Ovary (tissue), 3 donors: ENCODE results near the gene HAP1.

Experiments used
- CTCF ChIP-seq, 3 donors: fragments of 450-650 bp in 2 of 3; fragments of 200-600 bp in 1 of 3; IDR thresholded peaks; one replicate each; pipeline versions ENCODE4 v1.5.1 to v1.8.0; 2016 to 2022; ENCODE audit warnings: antibody characterized with exemption in 3 of 3, mild to moderate bottlenecking in 1 of 3
- EP300 ChIP-seq: sonication (generic); formaldehyde crosslinking; IDR thresholded peaks from one replicate; pipeline ENCODE4 v1.6.1; 2017; ENCODE audit warnings: antibody characterized with exemption
- donor health status: DM: no; HTN: no; CAD: no.

GRCh38 chr17:41754066-41754465, 19.6 kb upstream of the HAP1 start:
- TF ChIP-seq EP300 = no peak
- no peak for TF ChIP-seq CTCF (IDR thresholded peaks at IDR 0.05)
